ENCODE data around the gene ARFGAP2. TPM values are rescaled to one million over a fixed set of nuclear protein-coding genes. Genes with fewer than 3 reads are reported as not detected.

Gene ARFGAP2
- total RNA-seq, 4 donors from 2014 or later = 178 to 248 (median 201) TPM

DNA sequence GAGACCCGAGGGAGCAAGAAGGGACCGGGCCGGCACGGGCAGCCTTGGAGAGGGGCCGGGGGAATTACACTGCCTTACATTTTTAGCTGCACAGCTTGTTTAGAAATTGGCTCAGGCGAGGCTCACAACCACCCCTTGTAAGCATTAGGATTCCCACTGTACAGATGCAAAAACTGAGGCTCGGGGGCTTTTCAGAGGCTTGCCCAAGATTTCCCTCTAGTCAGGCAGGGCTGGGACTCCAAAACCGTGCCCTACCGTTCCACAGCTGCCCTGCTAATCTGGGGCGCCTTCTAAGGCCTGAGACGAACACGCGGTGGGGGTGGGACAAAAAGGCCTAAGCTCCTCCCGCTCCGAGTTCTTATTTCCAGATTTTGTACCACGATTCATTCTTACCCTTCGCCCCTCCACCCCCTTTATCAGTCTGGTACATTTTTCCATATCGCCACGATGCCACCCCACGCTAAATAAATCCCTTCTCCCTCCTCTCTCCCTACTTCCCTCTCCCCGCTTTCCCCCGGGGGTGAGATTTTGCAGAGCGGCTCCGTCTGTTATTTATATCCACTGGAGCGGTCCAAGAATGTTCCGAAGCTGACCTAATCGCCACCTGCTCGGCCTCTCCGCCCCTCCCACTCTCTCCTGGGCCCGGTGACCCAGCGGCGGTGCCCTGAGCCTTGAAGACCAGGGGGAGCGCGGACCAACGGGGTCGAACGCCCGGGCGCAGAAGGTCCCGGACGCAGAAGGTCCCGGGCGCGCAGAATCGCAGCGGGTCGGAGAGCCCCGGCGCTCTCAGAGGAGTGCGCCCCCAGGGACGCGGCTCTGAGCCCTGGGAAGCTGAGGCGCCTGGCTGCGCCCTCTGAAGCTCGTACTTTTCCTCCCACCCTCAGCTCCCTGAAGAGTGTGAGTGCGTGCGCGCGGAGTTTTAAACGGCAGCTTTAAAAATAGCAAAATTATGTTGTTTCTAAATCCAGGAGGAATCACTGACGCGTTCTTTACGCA is 10.3 kb upstream of the ARFGAP2 start:
- H3K27ac ChIP-seq = peak overlapping the region; percentile 88
- H3K9me3 ChIP-seq = no peaks in the 10 kb centered on the region
- H3K4me1 ChIP-seq = peaks cover 47% of the 10 kb centered on the region
- no peaks in the 10 kb centered on the region for H3K36me3 ChIP-seq
- H3K27me3 ChIP-seq = no peaks in the 10 kb centered on the region
- H3K4me3 ChIP-seq = peak overlapping the region; percentile 85
- WGBS = 3% methylated on average over 62 of the region's 63 CpGs
- TF ChIP-seq EP300 (IDR thresholded peaks at IDR 0.05) (no peak), POLR2AphosphoS5 (IDR thresholded peaks at IDR 0.05) (no peak), POLR2A (IDR thresholded peaks at IDR 0.05) (no peak), CTCF (IDR thresholded peaks at IDR 0.05) (no peak)
- no peak for DNase-seq (ENCODE audit: low spot score in 2 of 2)

GRCh38 chr11:47186076-47186699 is 9.5 kb upstream of the ARFGAP2 start, which contains the start of gene PACSIN3:
TSS of gene PACSIN3 (minus strand) at chr11:47186434. CDS start at chr11:47182727, 3,707 bp downstream.
- no peaks in the 10 kb centered on the region for H3K36me3 ChIP-seq
- DNase-seq (ENCODE audit: low spot score in 2 of 2) = no peak
- TF ChIP-seq POLR2AphosphoS5 (IDR thresholded peaks at IDR 0.05) (no peak), POLR2A (IDR thresholded peaks at IDR 0.05) (no peak), EP300 (IDR thresholded peaks at IDR 0.05) (no peak), CTCF (IDR thresholded peaks at IDR 0.05) (no peak)
- H3K4me3 ChIP-seq = peak within 1 kb of the TSS; percentile 85
- H3K9me3 ChIP-seq = no peaks in the 10 kb centered on the region
- H3K4me1 ChIP-seq = peaks cover 47% of the 10 kb centered on the region
- H3K27me3 ChIP-seq = no peaks in the 10 kb centered on the region
- peak within 1 kb of the TSS; percentile 88 for H3K27ac ChIP-seq
- WGBS = 0% methylated on average over 16 of the region's 80 CpGs

GRCh38 chr11:47185305-47186075 is 8.8 kb upstream of the ARFGAP2 start:
- peaks cover 47% of the 10 kb centered on the region for H3K4me1 ChIP-seq

DNA sequence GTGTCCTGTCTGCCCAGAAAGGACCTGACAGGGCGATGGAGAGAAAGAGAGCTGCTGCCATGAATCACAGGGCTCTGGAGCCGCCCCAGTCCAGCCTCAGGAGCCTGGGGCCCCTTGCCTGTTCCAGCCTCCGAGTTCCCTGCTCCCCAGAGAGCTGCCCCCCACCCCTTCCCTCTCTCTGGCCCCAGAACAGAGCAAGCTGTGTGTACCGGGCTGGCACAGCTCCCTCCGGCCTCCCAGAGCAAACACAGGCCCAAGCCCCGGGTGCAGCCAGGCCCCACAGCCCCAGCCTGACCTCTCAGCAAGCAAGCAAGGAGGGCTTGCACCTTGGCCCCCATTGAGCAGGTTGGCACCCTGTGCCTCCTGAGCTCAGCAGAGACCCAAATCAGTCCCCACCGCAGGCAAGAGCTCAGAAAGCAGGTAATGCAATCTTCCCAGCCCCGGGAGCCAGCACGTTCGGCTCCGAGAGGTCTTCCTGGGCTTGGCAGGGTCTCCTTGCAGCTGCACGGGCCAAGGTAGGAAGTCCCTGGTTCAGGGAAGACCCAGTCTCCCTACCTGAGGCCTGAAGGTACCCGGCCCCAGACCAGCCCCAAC is 8.1 kb upstream of the ARFGAP2 start:
- Histone ChIP-seq H3K4me3 (peak overlapping the region; percentile 85), H3K9me3 (no peaks in the 10 kb centered on the region), H3K36me3 (no peaks in the 10 kb centered on the region), H3K27ac (peak overlapping the region; percentile 88), H3K27me3 (no peaks in the 10 kb centered on the region), H3K4me1 (peaks cover 47% of the 10 kb centered on the region)
- TF ChIP-seq POLR2AphosphoS5 (IDR thresholded peaks at IDR 0.05) = no peak
- no peak for TF ChIP-seq CTCF (IDR thresholded peaks at IDR 0.05)
- no peak for TF ChIP-seq POLR2A (IDR thresholded peaks at IDR 0.05)
- TF ChIP-seq EP300 (IDR thresholded peaks at IDR 0.05) = no peak
- WGBS = 29% methylated on average over 1 of the region's 13 CpGs
- DNase-seq (ENCODE audit: low spot score in 2 of 2) = no peak

More at GRCh38 chr11:47185305-47186075, 8.8 kb upstream of the ARFGAP2 start:
- DNase-seq (ENCODE audit: low spot score in 2 of 2) = peak in 1 of 2 donors; percentile 77
- under 1% methylated on average over 13 of the region's 50 CpGs for WGBS
- no peaks in the 10 kb centered on the region for H3K9me3 ChIP-seq
- TF ChIP-seq EP300 (IDR thresholded peaks at IDR 0.05) (no peak), CTCF (IDR thresholded peaks at IDR 0.05) (no peak), POLR2AphosphoS5 (IDR thresholded peaks at IDR 0.05) (no peak), POLR2A (IDR thresholded peaks at IDR 0.05) (no peak)
- H3K36me3 ChIP-seq = no peaks in the 10 kb centered on the region
- H3K27me3 ChIP-seq = no peaks in the 10 kb centered on the region
- peak overlapping the region; percentile 88 for H3K27ac ChIP-seq
- H3K4me3 ChIP-seq = peak overlapping the region; percentile 85

Measured in suprapubic skin (tissue), 4 donors.